Measurements from ENCODE around the gene OR4D9. TPM values are rescaled to one million over a fixed set of nuclear protein-coding genes. Genes with fewer than 3 reads are reported as not detected.

The OR4D9 gene
- total RNA-seq, 1 experiment from 2014 or later, result not detected

GRCh38 chr11:59555601-59556114, 44.3 kb downstream of the OR4D9 start:
- peaks cover 18% of the 10 kb centered on the region for H3K23me2 ChIP-seq (ENCODE audit: insufficient read length, low read depth, low read length, poor library complexity, severe bottlenecking)
- Mint-ChIP-seq H3K4me1 (peaks cover 18 to 22% of the 10 kb centered on the region in 2 experiments), H3K27ac (peak overlapping the region in 2 of 3 experiments; percentile 68 to 78; a peak in 2 of 7 replicates), H3K27me3 (ENCODE audit: low read depth) (peaks cover 24% of the 10 kb centered on the region), H3K9me3 (peaks cover 4 to 10% of the 10 kb centered on the region in 2 experiments; a peak in 3 of 5 replicates), H3K36me3 (ENCODE audit: insufficient read depth in 1 of 3, low read depth in 3 of 3) (peaks cover 0 to 2% (median 0%) of the 10 kb centered on the region in 3 experiments; a peak in 3 of 7 replicates), H3K4me3 (peak overlapping the region; percentile 83 to 93)
- H3K27ac ChIP-seq (ENCODE audit: insufficient read length, low read depth, low read length), result no peak overlapping the region
- H3K18ac ChIP-seq (ENCODE audit: insufficient read length, low read depth, low read length), result no peak overlapping the region
- no peak overlapping the region for H2BK5ac ChIP-seq (ENCODE audit: insufficient read length, low read length)
- WGBS (ENCODE audit: extremely low coverage, insufficient read length, low lambda C conversion rate), result no CpG with 5 or more reads among the region's 17 CpGs
- peak overlapping the region; percentile 87 for H2AFZ ChIP-seq (ENCODE audit: low read length)
- no peaks in the 10 kb centered on the region for H3K79me1 ChIP-seq (ENCODE audit: insufficient read depth, low read depth, low read length, poor library complexity, severe bottlenecking)
- H3T11ph ChIP-seq (ENCODE audit: low read length), result no peak overlapping the region
- no peak overlapping the region for H2AK5ac ChIP-seq (ENCODE audit: insufficient read length, low read length)
- no peaks in the 10 kb centered on the region for H4K20me1 ChIP-seq (ENCODE audit: control insufficient read depth, insufficient read depth, insufficient read length)
- no peak overlapping the region for H2BK15ac ChIP-seq (ENCODE audit: low read depth, low read length)
- no peak overlapping the region for H3K56ac ChIP-seq (ENCODE audit: insufficient read length, low read depth, low read length)
- TF ChIP-seq CTCF (conservative IDR thresholded peaks at IDR 0.05), result no peak
- no peak overlapping the region for H2BK120ac ChIP-seq (ENCODE audit: low read depth, low read length, poor library complexity, severe bottlenecking)
- no peaks in the 10 kb centered on the region for H3K27me3 ChIP-seq (ENCODE audit: insufficient read depth, low read length)
- H4K91ac ChIP-seq (ENCODE audit: insufficient read length, low read depth, low read length), result no peak overlapping the region
- H3K9ac ChIP-seq (ENCODE audit: extremely low read depth, insufficient read length, low read length), result peak overlapping the region; percentile 83
- no peaks in the 10 kb centered on the region for H3K9me3 ChIP-seq (ENCODE audit: control insufficient read depth, low read depth, low read length)
- H3K4ac ChIP-seq (ENCODE audit: low read depth, low read length), result no peak overlapping the region
- H4K8ac ChIP-seq (replicated peaks; ENCODE audit: insufficient read length, low read depth, low read length), result no peak overlapping the region
- H3K14ac ChIP-seq (ENCODE audit: insufficient read depth, low read length), result peak overlapping the region; percentile 73
- DNase-seq, result no peak
- H3K79me2 ChIP-seq (ENCODE audit: insufficient read depth, low read length), result no peaks in the 10 kb centered on the region
- peak overlapping the region; percentile 96 for H3K4me2 ChIP-seq (ENCODE audit: insufficient read depth, insufficient read length, low read length)
- no peak overlapping the region for H2BK20ac ChIP-seq (ENCODE audit: low read depth, low read length, poor library complexity, severe bottlenecking)
- no peak overlapping the region for H4K5ac ChIP-seq (ENCODE audit: insufficient read length, low read depth, low read length)
- H3K23ac ChIP-seq (ENCODE audit: insufficient read length, low read depth, low read length), result no peak overlapping the region
- H2BK12ac ChIP-seq (ENCODE audit: insufficient read length, low read depth, low read length), result no peak overlapping the region
- 0 out of 2 replicates have a peak, but pooled peaks cover 4% of the 10 kb centered on the region for H3K4me1 ChIP-seq (ENCODE audit: insufficient read depth, low read length)

Data from H9 (cell line).